ENCODE measurements around the gene ADAMTS2. TPM values are rescaled to one million over a fixed set of nuclear protein-coding genes. Genes with fewer than 3 reads are reported as not detected.
"Not testable (repeated sequence)": the region's sequence is repeated elsewhere in the genome, so short reads cannot be mapped to it uniquely, and the experiment has no call there.

The ADAMTS2 gene
- total RNA-seq, 2 donors from 2014 or later, result not detected

- Mint-ChIP-seq H3K27ac (peak overlapping the region in 1 of 2 donors; percentile 44), H3K36me3 (peaks cover 15 to 22% of the 10 kb centered on the region in 2 donors), H3K9me3 (peaks cover 22 to 32% of the 10 kb centered on the region in 2 donors)
- no peak for ATAC-seq
- no peak for DNase-seq (ENCODE audit: low spot score in 2 of 2)
These were observed 232.1 kb downstream of the ADAMTS2 start for GRCh38 chr5:179113143-179113530.

DNA sequence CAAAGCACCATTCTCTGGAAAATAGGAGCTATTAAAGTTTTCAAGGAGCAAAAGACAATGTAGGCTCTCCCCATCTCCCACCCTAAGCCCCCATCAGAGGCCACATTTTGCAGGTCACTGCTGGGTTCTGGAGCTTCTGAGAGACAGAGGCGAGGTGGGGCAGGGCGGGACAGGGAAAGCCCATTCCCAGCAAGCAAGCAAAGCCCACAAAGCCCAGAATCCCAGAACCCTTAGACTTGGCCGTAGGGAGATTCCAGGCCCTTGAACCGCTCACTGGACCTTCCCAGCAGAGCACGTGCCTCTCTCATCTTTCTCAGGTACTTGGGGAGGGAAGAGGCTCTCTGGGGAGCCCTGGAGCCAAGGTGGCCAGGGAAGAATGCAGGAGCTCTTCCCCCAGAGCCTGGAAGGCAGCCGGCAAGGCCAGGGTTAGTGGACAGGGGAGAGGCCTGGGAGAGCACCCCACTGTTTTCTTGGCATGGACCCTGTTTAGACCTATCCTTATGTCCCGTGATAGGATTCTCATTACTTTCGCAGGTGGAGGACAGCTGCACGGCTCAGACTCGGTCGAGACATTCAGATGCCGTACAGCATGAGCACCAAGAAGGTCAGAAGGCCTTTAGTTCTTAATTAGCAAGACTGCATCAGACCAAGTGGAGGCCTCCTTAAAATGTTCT is 232.7 kb downstream of the ADAMTS2 start:
- ATAC-seq (no peak), DNase-seq (ENCODE audit: low spot score in 2 of 2) (no peak)
- peak overlapping the region in 1 of 2 donors; percentile 44 for H3K27ac Mint-ChIP-seq
- peaks cover 24 to 35% of the 10 kb centered on the region in 2 donors for H3K9me3 Mint-ChIP-seq
- peaks cover 19 to 25% of the 10 kb centered on the region in 2 donors for H3K36me3 Mint-ChIP-seq

GRCh38 chr5:179111267-179112207 is 233.7 kb downstream of the ADAMTS2 start:
- DNase-seq (ENCODE audit: low spot score in 2 of 2), result no peak
- peaks cover 29 to 35% of the 10 kb centered on the region in 2 donors for H3K9me3 Mint-ChIP-seq

DNA sequence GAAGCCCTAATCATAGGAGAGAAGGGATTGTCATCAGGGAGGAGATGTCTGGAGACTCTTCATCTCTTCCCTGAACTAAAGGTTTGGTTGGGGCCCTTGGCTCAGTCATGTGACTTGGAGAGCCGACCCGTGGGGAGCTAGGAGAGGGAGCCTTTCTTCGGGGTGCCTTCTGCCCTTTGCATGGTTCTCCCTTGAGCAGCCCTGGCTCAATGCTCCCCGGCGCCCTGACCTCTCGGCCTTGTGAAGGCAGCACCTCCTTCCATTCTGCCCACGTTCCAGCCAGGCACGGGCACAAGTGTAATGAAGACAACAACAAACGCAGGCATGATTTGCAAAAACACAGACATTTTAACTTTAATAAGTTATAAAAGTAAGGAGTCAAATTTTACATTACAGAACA is 234.7 kb downstream of the ADAMTS2 start:
- peaks cover 29 to 35% of the 10 kb centered on the region in 2 donors for H3K9me3 Mint-ChIP-seq
- no peak for ATAC-seq
- peaks cover 23 to 26% of the 10 kb centered on the region in 2 donors for H3K36me3 Mint-ChIP-seq
- no peak overlapping the region for H3K27ac Mint-ChIP-seq
- DNase-seq (ENCODE audit: low spot score in 2 of 2), result no peak

More at GRCh38 chr5:179111267-179112207, 233.7 kb downstream of the ADAMTS2 start:
- Mint-ChIP-seq H3K27ac (no peak overlapping the region), H3K36me3 (peaks cover 23 to 28% of the 10 kb centered on the region in 2 donors)
- no peak for ATAC-seq

- H3K9me3 Mint-ChIP-seq, result peaks cover 11 to 16% of the 10 kb centered on the region in 2 donors
- peaks cover 15 to 20% of the 10 kb centered on the region in 2 donors for H3K36me3 Mint-ChIP-seq
- H3K27ac Mint-ChIP-seq; ATAC-seq; DNase-seq (ENCODE audit: low spot score in 2 of 2): not testable (repeated sequence)
These were observed 244.0 kb downstream of the ADAMTS2 start for GRCh38 chr5:179101282-179101681.

GRCh38 chr5:179089502-179089901 is 255.8 kb downstream of the ADAMTS2 start:
- DNase-seq (ENCODE audit: low spot score in 2 of 2), result no peak
- H3K36me3 Mint-ChIP-seq, result peaks cover 18 to 50% of the 10 kb centered on the region in 2 donors
- H3K9me3 Mint-ChIP-seq, result peaks cover 52 to 54% of the 10 kb centered on the region in 2 donors
- H3K27ac Mint-ChIP-seq, result no peak overlapping the region
- no peak for ATAC-seq

DNA sequence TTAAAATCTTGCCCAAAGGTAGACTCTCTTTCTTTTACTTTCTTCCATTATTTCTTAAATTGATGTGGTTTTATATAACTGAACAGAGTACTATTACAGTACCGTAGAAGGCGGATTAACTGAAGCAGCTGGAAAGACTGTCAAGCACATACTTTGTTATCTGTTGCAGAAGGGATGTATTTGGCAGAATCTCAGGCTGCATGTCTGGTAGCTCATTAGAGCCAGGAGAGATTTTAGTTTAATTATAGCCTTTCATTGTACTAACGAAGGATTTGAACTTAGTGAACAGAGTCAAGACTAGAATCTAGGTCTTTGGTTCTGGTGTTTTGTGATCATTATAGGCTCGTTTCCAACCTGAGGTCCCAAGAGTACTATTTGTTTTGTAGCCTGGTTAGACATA is 264.5 kb downstream of the ADAMTS2 start:
- peaks cover 54 to 57% of the 10 kb centered on the region in 2 donors for H3K9me3 Mint-ChIP-seq
- H3K27ac Mint-ChIP-seq, result no peak overlapping the region
- ATAC-seq (no peak), DNase-seq (ENCODE audit: low spot score in 2 of 2) (no peak)
- peaks cover 69 to 70% of the 10 kb centered on the region in 2 donors for H3K36me3 Mint-ChIP-seq

DNA sequence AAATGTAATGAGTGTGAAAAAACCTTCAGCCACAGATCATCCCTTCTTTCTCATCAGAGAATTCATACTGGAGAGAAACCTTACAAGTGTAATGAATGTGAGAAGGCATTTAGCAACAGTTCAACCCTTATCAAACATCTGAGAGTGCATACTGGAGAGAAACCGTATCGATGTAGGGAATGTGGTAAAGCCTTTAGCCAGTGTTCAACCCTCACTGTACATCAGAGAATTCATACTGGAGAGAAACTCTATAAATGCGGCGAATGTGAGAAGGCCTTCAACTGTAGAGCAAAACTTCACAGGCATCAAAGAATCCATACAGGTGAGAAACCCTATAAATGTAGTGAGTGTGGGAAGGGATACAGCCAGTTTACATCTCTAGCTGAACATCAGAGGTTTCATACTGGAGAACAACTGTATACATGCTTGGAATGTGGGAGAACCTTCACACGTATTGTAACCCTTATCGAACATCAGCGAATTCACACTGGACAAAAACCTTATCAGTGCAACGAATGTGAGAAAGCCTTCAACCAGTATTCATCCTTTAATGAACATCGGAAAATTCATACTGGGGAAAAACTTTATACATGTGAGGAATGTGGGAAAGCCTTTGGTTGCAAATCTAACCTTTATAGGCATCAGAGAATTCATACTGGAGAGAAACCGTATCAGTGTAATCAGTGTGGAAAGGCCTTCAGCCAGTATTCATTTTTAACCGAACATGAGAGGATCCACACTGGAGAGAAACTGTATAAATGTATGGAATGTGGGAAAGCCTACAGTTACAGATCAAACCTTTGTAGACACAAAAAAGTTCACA is 265.9 kb downstream of the ADAMTS2 start:
- Mint-ChIP-seq H3K36me3 (peaks cover 73 to 79% of the 10 kb centered on the region in 2 donors), H3K27ac (no peak overlapping the region), H3K9me3 (peaks cover 53 to 58% of the 10 kb centered on the region in 2 donors)
- DNase-seq (ENCODE audit: low spot score in 2 of 2) (no peak), ATAC-seq (no peak)

- ATAC-seq (no peak), DNase-seq (ENCODE audit: low spot score in 2 of 2) (no peak)
- peaks cover 76 to 99% of the 10 kb centered on the region in 2 donors for H3K36me3 Mint-ChIP-seq
- no peak overlapping the region for H3K27ac Mint-ChIP-seq
- peaks cover 24 to 53% of the 10 kb centered on the region in 2 donors for H3K9me3 Mint-ChIP-seq
These were observed 279.6 kb downstream of the ADAMTS2 start for GRCh38 chr5:179065703-179066102.

DNA sequence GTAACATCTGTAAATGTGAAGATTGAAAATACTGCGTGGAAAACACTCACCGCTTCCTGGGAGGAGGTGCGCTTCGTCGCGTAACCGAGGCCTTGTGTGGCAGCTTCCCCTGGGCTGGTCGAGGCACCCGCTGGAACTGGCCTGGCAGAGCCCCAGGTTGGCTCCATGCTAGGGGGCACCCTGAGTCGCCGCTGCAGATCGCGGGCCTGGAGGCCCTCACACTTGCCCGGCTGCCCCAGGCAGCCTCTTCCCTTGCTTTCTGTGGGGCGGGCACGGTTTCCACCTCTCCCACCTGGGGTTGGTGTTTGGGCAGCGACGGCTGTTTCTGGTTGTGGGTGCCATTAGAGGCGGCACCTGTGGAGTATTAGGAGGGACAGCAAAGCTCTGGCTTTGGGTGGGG is 284.2 kb downstream of the ADAMTS2 start:
- H3K36me3 Mint-ChIP-seq, result peaks cover 39 to 69% of the 10 kb centered on the region in 2 donors
- H3K9me3 Mint-ChIP-seq, result peaks cover 8 to 44% of the 10 kb centered on the region in 2 donors
- ATAC-seq, result no peak
- peak overlapping the region in 1 of 2 donors; percentile 86 for H3K27ac Mint-ChIP-seq
- peak in 1 of 2 donors; percentile 3 for DNase-seq (ENCODE audit: low spot score in 2 of 2)

Other genes with a start within 250 kb of the ADAMTS2 start
- gene RUFY1, start 205.1 kb upstream of the ADAMTS2 start, total RNA-seq, result 10 to 100 TPM; 30.7 to 60.9 TPM

Measured in activated naive CD4-positive, alpha-beta T cell treated with anti-CD3 and anti-CD28 coated beads, Interleukin-2, amount 50 U/mL, for 72 hours (primary cell).